ENCODE data around the gene TMEM117. TPM values are rescaled to one million over a fixed set of nuclear protein-coding genes. Genes with fewer than 3 reads are reported as not detected.

The TMEM117 gene
- total and polyA plus RNA-seq, 12 donors, result 4.0 to 8.5 (median 7.1) TPM

- H3K36me3 ChIP-seq, result no peaks in the 10 kb centered on the region
- no peak for TF ChIP-seq CTCF (IDR thresholded peaks at IDR 0.05)
- H3K27ac ChIP-seq, result no peak overlapping the region
- intact Hi-C loops (cut with DNase I), result no loop called here
- no peaks in the 10 kb centered on the region for H3K9me3 ChIP-seq
- ATAC-seq, result no peak
- no peak for DNase-seq
- WGBS, 2 donors, result 71 to 72% methylated on average over 3 of the region's 3 CpGs
- H3K4me1 ChIP-seq, result no peaks in the 10 kb centered on the region
- H3K27me3 ChIP-seq, result no peaks in the 10 kb centered on the region
- H3K4me3 ChIP-seq, result no peak overlapping the region
Observed at GRCh38 chr12:44384136-44384535, 548.3 kb downstream of the TMEM117 start.

GRCh38 chr12:44385964-44386363 is 550.1 kb downstream of the TMEM117 start:
- Histone ChIP-seq H3K36me3 (no peaks in the 10 kb centered on the region), H3K4me3 (no peak overlapping the region), H3K9me3 (no peaks in the 10 kb centered on the region), H3K4me1 (no peaks in the 10 kb centered on the region), H3K27ac (no peak overlapping the region), H3K27me3 (no peaks in the 10 kb centered on the region)
- intact Hi-C loops (cut with DNase I), result no loop called here
- TF ChIP-seq CTCF (IDR thresholded peaks at IDR 0.05), result no peak
- DNase-seq (no peak), ATAC-seq (no peak)
- WGBS, 2 donors, result 70 to 77% methylated on average over 4 of the region's 4 CpGs

- no peak overlapping the region for H3K4me3 ChIP-seq
- no peak overlapping the region for H3K27ac ChIP-seq
- ATAC-seq (no peak), DNase-seq (no peak)
- intact Hi-C loops (cut with DNase I), result no loop called here
- H3K4me1 ChIP-seq, result no peaks in the 10 kb centered on the region
- TF ChIP-seq CTCF (IDR thresholded peaks at IDR 0.05), result no peak
- no peaks in the 10 kb centered on the region for H3K27me3 ChIP-seq
- H3K36me3 ChIP-seq, result no peaks in the 10 kb centered on the region
- no peaks in the 10 kb centered on the region for H3K9me3 ChIP-seq
Observed at GRCh38 chr12:44387581-44387980, 551.7 kb downstream of the TMEM117 start.

- H3K27me3 ChIP-seq, result no peaks in the 10 kb centered on the region
- no peak overlapping the region for H3K27ac ChIP-seq
- no peak for TF ChIP-seq CTCF (IDR thresholded peaks at IDR 0.05)
- no peaks in the 10 kb centered on the region for H3K9me3 ChIP-seq
- 89 to 94% methylated on average over 2 of the region's 2 CpGs for WGBS, 2 donors
- intact Hi-C loops (cut with DNase I), result no loop called here
- ATAC-seq (no peak), DNase-seq (no peak)
- H3K36me3 ChIP-seq, result no peaks in the 10 kb centered on the region
- no peak overlapping the region for H3K4me3 ChIP-seq
- no peaks in the 10 kb centered on the region for H3K4me1 ChIP-seq
Observed at GRCh38 chr12:44389038-44389437, 553.2 kb downstream of the TMEM117 start.

- H3K27me3 ChIP-seq, result no peaks in the 10 kb centered on the region
- H3K36me3 ChIP-seq, result no peaks in the 10 kb centered on the region
- ATAC-seq, result no peak
- intact Hi-C loops (cut with DNase I), result no loop called here
- H3K4me1 ChIP-seq, result no peaks in the 10 kb centered on the region
- DNase-seq, result no peak
- H3K27ac ChIP-seq, result no peak overlapping the region
- no peak for TF ChIP-seq CTCF (IDR thresholded peaks at IDR 0.05)
- WGBS, 2 donors, result 62 to 80% methylated on average over 1 of the region's 1 CpG
- no peaks in the 10 kb centered on the region for H3K9me3 ChIP-seq
- no peak overlapping the region for H3K4me3 ChIP-seq
Observed at GRCh38 chr12:44389896-44390295, 554.0 kb downstream of the TMEM117 start.

All from heart right ventricle (tissue), 16 donors.